Measurements from ENCODE around the gene UNC13D. TPM values are rescaled to one million over a fixed set of nuclear protein-coding genes. Genes with fewer than 3 reads are reported as not detected.
A peak's percentile ranks its signal among the peaks of the same experiment; 100 is the strongest.
"Not testable (repeated sequence)": the region's sequence is repeated elsewhere in the genome, so short reads cannot be mapped to it uniquely, and the experiment has no call there.

UNC13D gene
- total RNA-seq, 4 donors from 2014 or later, result 3.0 to 48.3 (median 16.2) TPM

DNA sequence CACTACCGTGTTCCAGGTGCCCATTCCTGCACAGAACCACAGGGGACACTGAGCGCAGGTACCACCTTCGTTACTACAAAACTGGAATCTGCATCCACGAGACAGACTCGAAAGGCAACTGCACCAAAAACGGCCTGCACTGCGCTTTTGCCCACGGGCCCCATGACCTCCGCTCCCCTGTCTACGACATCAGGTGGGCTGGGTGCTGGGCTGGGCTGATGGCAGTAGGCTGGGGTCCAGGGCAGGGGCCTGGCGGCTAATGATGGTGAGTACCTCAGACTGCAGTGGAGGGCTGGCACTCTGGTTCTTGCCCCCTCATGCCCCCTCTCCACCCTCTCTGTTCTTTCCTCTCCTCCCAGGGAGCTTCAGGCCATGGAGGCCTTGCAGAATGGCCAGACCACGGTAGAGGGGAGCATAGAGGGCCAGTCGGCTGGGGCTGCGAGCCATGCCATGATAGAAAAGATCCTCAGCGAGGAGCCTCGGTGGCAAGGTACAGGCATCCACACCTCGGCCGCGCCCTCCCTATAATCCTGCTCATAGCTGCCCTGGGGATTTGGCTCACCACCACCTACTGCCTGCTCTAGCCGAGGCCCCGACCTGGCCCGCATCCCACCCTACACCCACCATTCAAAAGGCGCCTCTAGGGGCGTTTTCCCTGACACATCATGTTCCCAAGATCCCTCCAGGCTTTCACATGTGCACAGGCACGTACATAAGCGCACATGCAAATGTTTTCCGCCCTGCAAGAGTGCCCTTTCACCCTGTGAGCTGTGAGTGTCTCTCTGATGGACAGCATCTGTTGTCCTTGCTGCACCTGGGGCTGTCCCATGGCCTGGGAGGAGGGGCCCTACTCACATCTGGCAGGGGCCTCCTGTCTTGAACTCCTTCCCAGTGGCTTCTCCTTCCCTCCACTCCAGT lies 31.8 kb downstream of the UNC13D start:
- H3K36me3 ChIP-seq, result peaks cover 0 to 21% (median 6%) of the 10 kb centered on the region in 4 donors
- intact Hi-C loops (cut with DNase I; ENCODE audit: low total_unique reads), result no loop called here
- no peak for TF ChIP-seq EP300 (IDR thresholded peaks at IDR 0.05; ENCODE audit: low read depth)
- TF ChIP-seq POLR2A (IDR thresholded peaks at IDR 0.05), result no peak
- no peak for TF ChIP-seq POLR2AphosphoS5 (IDR thresholded peaks at IDR 0.05)
- TF ChIP-seq, protein P1, sequence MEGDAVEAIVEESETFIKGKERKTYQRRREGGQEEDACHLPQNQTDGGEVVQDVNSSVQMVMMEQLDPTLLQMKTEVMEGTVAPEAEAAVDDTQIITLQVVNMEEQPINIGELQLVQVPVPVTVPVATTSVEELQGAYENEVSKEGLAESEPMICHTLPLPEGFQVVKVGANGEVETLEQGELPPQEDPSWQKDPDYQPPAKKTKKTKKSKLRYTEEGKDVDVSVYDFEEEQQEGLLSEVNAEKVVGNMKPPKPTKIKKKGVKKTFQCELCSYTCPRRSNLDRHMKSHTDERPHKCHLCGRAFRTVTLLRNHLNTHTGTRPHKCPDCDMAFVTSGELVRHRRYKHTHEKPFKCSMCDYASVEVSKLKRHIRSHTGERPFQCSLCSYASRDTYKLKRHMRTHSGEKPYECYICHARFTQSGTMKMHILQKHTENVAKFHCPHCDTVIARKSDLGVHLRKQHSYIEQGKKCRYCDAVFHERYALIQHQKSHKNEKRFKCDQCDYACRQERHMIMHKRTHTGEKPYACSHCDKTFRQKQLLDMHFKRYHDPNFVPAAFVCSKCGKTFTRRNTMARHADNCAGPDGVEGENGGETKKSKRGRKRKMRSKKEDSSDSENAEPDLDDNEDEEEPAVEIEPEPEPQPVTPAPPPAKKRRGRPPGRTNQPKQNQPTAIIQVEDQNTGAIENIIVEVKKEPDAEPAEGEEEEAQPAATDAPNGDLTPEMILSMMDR (IDR thresholded peaks at IDR 0.05), result no peak
- WGBS, 2 donors (ENCODE audit: low coverage in 1 of 2), result 89% methylated on average over 5 to 27 of the region's 27 CpGs
- H3K27me3 ChIP-seq, result no peaks in the 10 kb centered on the region
- no peak for DNase-seq
- no peak overlapping the region for H3K27ac ChIP-seq
- in situ Hi-C loops (cut with MboI; ENCODE audit: low pct_ligation_motif_present in 1 of 4, low pct_unique_long_range_greater_than_20kb in 1 of 4, low sequenced_read_pairs in 3 of 4), result no loop called here
- H3K9me3 ChIP-seq, result no peaks in the 10 kb centered on the region
- H3K4me3 ChIP-seq, result no peak overlapping the region
- no peaks in the 10 kb centered on the region for H3K4me1 ChIP-seq

DNA sequence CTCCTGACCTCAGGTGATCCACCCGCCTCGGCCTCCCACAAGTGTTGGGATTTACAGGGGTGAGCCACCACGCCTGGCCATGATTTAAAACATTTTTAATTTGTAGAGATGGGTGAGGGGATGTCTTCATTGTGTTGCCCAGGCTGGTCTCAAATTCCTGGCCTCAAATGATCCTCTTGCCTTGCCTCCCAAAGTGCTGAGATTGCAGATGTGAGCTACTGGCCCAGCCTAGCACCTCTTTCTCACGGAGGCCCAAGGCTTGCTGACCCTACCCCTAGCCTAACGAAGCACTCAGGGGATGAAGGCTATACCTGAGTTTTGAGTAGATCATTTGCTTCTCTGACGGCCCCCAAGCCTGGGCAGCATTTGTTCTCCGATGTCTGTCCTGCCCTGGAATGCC lies 33.0 kb downstream of the UNC13D start:
- TF ChIP-seq POLR2AphosphoS5 (IDR thresholded peaks at IDR 0.05) (no peak), EP300 (IDR thresholded peaks at IDR 0.05; ENCODE audit: low read depth) (no peak), POLR2A (IDR thresholded peaks at IDR 0.05) (no peak)
- TF ChIP-seq, protein P1 (IDR thresholded peaks at IDR 0.05), result no peak
- no peak for DNase-seq
- no peak overlapping the region for H3K4me3 ChIP-seq
- H3K4me1 ChIP-seq, result no peaks in the 10 kb centered on the region
- H3K27ac ChIP-seq, result no peak overlapping the region
- WGBS, 2 donors (ENCODE audit: low coverage in 1 of 2), result 95% methylated on average over 7 of the region's 7 CpGs; no CpG with 5 or more reads in 1 of the 2 donors
- H3K36me3 ChIP-seq, result peaks cover 0 to 21% (median 6%) of the 10 kb centered on the region in 4 donors
- in situ Hi-C loops (cut with MboI; ENCODE audit: low pct_ligation_motif_present in 1 of 4, low pct_unique_long_range_greater_than_20kb in 1 of 4, low sequenced_read_pairs in 3 of 4) (no loop called here), intact Hi-C loops (cut with DNase I; ENCODE audit: low total_unique reads) (no loop called here)
- H3K27me3 ChIP-seq, result no peaks in the 10 kb centered on the region
- no peaks in the 10 kb centered on the region for H3K9me3 ChIP-seq

DNA sequence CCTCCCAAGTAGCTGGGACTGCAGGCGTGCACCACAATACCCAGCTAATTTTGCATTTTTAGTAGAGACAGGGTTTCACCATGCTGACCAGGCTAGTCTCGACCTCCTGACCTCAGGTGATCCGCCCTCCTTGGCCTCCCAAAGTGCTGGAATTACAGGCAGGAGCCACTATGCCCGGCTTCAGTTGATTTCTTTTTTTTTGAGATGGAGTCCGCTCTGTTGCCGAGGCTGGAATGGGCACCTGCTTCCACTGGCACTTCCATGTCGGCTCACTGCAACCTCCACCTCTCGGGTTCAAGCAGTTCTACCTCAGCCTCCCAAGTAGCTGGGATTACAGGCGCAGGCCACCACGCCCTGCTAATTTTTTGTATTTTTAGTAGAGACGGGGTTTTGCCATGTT lies 33.4 kb downstream of the UNC13D start:
- in situ Hi-C loops (cut with MboI; ENCODE audit: low pct_ligation_motif_present in 1 of 4, low pct_unique_long_range_greater_than_20kb in 1 of 4, low sequenced_read_pairs in 3 of 4); H3K27ac ChIP-seq; DNase-seq; H3K4me3 ChIP-seq; intact Hi-C loops (cut with DNase I; ENCODE audit: low total_unique reads); H3K27me3 ChIP-seq; H3K9me3 ChIP-seq; H3K4me1 ChIP-seq: not testable (repeated sequence)
- peaks cover 0 to 17% (median 6%) of the 10 kb centered on the region in 4 donors for H3K36me3 ChIP-seq
- 96 to 100% methylated on average over 4 to 11 of the region's 11 CpGs for WGBS, 2 donors (ENCODE audit: low coverage in 1 of 2)

DNA sequence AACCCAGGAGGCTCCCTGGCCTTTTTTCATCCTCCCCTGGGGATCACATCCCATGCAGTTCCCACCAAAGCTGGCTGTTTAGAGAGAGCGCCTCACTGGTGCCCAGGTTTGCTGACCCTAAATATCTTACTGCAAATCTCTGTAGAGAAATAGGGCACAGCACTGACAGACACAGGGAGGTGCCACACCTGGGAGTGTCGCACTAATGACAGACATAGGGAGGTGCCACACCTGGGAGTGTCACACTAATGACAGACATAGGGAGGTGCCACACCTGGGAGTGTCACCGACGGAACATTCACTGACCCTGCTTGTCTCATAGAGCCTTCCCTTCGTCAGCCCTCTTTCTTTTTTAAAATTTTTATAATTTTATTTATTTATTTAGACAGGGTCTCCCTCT lies 34.0 kb downstream of the UNC13D start:
- Histone ChIP-seq H3K27ac (peak overlapping the region in 1 of 4 donors; percentile 44), H3K4me1 (no peaks in the 10 kb centered on the region), H3K36me3 (peaks cover 0 to 16% (median 6%) of the 10 kb centered on the region in 4 donors), H3K4me3 (no peak overlapping the region), H3K9me3 (no peaks in the 10 kb centered on the region), H3K27me3 (no peaks in the 10 kb centered on the region)
- WGBS, 2 donors (ENCODE audit: low coverage in 1 of 2), result 71 to 79% methylated on average over 4 to 5 of the region's 5 CpGs
- intact Hi-C loops (cut with DNase I; ENCODE audit: low total_unique reads), result no loop called here
- in situ Hi-C loops (cut with MboI; ENCODE audit: low pct_ligation_motif_present in 1 of 4, low pct_unique_long_range_greater_than_20kb in 1 of 4, low sequenced_read_pairs in 3 of 4), result no loop called here
- DNase-seq, result peak; percentile 70
- TF ChIP-seq, protein P1 (IDR thresholded peaks at IDR 0.05), result no peak
- no peak for TF ChIP-seq EP300 (IDR thresholded peaks at IDR 0.05; ENCODE audit: low read depth)
- TF ChIP-seq POLR2A (IDR thresholded peaks at IDR 0.05), result no peak
- peak in 2 of 3 donors; percentile 63 to 73 for TF ChIP-seq POLR2AphosphoS5 (IDR thresholded peaks at IDR 0.05)

Data from transverse colon (tissue), 4 donors.